GM12801 (cell line): ENCODE results near the gene ZCCHC14.

Experiments used
- TF ChIP-seq, protein P1 (sequence below): IDR thresholded peaks from one replicate; pipeline ENCODE4 v1.5.1; 2011; ENCODE audit warnings: control low read depth; ENCODE audit not compliant: insufficient read length; ENCODE audit errors: extremely low read depth

Gene ZCCHC14

DNA sequence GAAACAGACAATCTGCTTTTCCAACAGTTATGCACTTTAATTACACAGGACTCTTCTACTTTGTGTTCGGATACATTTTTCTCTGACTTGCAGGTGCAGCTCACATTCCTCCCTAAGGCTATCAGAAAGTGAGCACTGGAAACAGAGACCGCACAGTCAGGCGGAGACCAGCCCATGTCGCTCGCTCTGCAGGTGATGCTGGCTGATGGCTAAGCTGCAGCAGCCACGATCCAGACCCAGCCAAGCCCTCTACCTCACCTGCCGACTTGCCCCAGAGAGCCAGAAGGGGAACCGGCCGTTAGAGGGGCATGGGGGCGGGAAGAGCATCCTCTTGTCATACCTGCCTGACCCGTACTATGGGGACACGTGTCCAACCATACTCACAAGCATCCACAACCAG, 66.9 kb downstream of the ZCCHC14 start:
- TF ChIP-seq, protein P1, sequence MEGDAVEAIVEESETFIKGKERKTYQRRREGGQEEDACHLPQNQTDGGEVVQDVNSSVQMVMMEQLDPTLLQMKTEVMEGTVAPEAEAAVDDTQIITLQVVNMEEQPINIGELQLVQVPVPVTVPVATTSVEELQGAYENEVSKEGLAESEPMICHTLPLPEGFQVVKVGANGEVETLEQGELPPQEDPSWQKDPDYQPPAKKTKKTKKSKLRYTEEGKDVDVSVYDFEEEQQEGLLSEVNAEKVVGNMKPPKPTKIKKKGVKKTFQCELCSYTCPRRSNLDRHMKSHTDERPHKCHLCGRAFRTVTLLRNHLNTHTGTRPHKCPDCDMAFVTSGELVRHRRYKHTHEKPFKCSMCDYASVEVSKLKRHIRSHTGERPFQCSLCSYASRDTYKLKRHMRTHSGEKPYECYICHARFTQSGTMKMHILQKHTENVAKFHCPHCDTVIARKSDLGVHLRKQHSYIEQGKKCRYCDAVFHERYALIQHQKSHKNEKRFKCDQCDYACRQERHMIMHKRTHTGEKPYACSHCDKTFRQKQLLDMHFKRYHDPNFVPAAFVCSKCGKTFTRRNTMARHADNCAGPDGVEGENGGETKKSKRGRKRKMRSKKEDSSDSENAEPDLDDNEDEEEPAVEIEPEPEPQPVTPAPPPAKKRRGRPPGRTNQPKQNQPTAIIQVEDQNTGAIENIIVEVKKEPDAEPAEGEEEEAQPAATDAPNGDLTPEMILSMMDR, result no peak

DNA sequence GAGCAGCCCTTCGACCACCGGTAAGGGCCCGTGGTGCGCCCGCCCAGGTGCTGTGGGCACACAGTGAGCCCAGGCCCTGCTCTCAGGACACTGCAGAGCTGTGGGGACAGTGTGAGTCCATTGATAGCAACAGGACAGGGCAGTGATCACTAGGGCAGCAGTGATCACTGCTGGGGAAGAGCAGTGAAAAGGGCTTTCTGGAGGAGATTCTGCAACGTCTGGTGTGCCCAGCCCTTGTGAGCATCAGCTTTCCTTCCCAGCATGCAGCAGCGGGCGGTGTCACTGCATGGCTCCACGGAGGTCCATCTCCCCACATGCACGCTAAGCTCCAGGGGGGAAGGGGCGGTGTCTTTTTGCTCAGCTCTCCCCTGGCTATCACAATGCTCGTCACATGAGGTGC, 68.6 kb downstream of the ZCCHC14 start:
- TF ChIP-seq, protein P1, result no peak

DNA sequence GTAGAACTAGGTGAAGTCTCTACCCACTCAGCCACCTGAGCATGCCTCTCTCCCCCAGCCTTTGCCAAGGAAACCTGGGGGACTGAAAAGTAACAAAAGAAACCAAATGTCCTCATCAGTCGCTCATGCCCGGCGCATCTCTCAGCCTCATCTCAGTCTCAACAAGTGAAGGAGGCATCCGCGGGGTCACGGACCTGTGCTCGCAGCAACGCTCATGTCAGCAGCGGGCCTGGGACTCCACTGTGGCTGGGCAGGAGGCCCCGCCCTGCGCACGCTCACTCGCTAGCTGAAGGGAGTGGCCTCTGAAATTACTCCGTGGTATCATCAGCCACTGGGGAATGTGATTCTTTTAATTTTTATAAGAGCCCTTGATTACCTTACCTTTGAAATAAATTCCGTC, 69.4 kb downstream of the ZCCHC14 start:
- TF ChIP-seq, protein P1, result no peak

DNA sequence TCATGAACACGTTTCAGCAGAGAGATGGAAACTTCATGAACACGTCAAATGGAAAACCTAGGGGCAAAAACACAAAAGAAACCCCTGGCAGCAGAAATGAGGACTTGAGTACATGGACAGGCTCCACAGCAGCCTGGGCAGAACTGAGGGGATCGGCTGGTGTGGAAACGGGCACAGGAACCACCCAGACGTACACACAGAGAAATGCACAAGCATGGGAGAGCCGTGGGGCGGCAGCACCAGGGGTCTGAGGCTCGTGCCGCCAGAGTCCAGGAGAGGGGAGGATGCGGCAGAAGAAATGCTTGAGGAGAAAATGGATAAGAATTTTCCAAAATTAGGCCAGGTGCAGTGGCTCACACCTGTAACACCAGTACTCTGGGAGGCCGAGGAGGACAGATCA, 70.7 kb downstream of the ZCCHC14 start:
- TF ChIP-seq, protein P1, result no peak

DNA sequence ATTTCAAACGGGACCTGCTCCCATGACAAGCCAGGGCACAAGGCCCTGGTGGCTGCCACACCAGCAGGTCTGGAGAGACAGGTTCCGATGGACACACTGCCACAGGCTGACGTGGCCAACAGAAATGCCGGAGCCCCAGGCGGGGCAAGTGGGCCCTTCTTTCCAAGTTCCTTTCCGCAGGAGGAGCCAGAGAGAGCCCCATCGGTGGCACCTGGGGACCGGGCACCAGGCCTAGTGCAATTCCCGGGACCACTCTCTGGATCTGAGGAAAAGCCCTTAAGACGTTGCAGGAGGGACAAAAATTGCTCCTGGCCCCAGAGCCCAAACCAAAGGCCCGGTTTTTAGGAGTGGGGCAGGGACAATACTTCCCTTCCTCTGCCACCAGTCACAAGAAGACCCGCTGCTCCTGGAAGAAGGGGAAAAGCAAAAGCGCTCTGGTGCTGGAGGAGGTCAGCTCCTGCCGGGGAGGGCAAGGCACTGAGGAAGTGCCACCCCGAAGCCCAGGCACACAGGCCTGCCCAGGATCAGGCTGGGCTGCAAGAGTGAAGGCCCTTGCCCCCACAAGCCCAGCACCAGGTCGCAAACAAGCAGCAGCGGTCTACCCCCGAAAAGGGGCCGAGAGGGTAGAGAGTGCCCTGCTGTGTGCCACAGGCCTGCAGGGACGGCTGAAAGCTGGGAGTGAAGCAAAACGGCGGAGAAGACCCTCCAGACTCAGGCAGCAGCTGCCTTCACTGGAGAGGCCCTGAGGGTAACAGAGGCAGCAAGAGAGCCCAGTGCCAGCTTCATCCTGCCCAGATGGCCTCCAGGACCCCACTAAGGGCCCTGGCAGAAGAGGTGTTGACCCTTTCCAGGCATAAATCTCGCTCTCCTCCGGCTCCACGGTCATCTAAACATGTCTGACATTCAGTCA, 71.6 kb downstream of the ZCCHC14 start:
- TF ChIP-seq, protein P1, result no peak

DNA sequence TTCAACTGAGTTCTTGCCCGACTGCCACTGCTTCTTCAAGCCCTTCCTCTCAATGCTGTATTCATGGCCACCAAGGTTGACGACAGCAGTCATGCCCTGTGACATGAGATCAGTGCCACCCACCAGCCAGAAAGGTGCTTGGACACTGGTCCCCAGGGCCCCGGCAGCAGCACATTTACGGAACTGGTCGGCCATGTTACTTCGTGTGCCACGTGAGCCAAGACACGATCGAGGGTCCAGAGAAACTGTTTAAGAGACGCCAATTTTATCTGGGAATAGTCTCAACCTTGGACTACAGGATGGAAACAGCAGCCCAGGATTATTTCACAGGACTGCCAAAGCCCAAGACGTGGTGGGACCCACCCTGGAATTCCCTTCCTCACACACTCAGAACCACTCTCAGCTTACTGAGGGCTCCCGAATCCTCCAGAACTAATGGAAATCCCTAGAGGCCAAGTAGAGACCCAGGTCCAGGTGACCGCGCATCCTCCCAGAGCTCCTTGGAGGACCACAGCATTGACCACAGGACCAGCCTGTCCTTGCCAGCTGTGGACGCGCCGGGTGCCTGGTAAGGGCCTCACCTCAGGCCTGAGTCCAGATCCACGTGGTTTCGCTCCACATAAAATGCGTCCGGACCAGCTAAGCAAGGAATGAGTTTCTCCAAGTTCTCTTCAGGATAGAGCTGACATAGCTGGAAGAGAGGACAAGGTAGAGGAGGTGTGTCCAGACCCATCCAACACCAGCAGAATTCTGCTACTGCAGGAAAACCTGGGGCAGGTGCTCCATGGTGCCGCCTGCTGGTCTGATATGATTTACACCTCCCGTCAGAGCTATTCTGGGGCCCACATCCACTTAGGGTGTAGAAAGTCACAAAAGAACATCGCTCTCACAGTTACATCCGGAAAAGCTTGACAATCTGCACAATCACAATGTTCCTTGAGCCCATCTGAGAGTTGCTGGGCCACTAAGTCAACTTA, 72.5 kb downstream of the ZCCHC14 start:
- TF ChIP-seq, protein P1, result no peak

DNA sequence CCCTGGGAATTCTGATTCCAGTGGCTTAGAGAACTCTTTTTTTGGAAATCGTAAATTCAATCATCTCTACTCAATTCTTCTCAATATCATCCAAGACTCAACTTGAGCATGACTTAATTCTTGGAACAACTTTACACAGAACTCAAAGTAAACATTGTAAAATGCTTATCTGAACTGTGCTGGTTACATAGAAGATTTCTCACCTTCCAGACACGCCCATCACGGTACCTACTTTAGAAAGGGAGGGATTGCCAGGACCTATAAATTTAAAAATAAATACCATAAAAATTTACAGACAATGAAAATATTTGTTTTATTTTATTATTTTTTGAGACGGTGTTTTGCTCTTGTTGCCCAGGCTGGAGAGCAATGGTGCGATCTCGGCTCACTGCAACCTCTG, 74.2 kb downstream of the ZCCHC14 start:
- TF ChIP-seq, protein P1, result no peak
